HTERT RPE-1 (cell line): ENCODE data around the gene TFPI2.
"Not testable (repeated sequence)": the region's sequence is repeated elsewhere in the genome, so short reads cannot be mapped to it uniquely, and the experiment has no call there.

Source experiments
- in situ Hi-C: fragments of 300-500 bp; cut with MboI; formaldehyde crosslinking; loops from 4 replicates; pipeline ENCODE4 v1.14.3; 2020; ENCODE audit warnings: low sequenced_read_pairs

TFPI2 gene, protein sequence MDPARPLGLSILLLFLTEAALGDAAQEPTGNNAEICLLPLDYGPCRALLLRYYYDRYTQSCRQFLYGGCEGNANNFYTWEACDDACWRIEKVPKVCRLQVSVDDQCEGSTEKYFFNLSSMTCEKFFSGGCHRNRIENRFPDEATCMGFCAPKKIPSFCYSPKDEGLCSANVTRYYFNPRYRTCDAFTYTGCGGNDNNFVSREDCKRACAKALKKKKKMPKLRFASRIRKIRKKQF

DNA sequence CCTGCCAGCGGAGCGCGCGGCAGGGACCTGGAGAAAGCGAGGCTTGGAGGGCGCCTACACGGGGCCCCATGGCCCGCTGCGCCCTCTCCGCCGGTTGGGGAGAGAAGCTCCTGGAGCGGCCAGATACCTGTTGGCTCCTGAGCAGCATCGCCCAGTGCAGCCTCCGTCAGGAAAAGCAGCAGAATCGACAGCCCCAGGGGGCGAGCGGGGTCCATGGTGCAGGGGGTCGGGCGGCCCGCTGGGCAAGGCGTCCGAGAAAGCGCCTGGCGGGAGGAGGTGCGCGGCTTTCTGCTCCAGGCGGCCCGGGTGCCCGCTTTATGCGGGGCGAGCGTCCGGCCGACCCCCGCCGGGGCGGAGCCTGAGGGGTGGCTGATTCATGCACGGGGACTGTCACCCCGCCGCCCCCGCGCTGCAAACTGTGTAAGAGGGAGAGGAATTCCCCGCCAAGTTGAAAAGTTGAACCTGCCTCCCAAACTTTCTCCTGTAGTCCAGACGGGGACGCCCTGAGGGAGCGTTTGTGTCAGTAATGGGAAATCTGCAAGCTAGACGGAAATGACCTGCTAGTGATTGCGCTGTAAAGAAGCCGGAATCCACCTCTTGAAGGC is at the start of gene TFPI2:
Gene TFPI2, minus strand, starts transcription at position 290 of the 605 bp plus-strand sequence. Its CDS starts 75 bp downstream, at position 215.
- in situ Hi-C loops: no loop called here

DNA sequence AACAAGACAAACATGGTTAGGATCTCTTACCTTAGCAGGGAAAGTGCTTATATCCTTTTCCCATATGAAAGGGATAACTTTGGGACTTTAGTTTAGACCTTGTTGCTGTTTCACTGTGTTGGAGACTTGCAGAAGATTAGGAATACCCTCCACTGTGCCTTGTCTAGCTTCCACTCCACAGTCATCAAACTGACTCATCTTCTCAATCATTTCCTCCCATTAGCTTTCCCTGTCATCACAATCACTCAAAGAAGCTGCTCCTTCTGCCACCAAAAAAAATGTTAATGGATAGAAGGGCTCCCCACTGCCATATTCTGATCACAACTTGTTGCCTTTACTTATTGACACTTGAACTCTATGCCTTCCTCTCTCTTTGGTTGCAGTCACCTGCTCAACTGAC is 47.7 kb upstream of the TFPI2 start:
- in situ Hi-C loops: no loop called here

DNA sequence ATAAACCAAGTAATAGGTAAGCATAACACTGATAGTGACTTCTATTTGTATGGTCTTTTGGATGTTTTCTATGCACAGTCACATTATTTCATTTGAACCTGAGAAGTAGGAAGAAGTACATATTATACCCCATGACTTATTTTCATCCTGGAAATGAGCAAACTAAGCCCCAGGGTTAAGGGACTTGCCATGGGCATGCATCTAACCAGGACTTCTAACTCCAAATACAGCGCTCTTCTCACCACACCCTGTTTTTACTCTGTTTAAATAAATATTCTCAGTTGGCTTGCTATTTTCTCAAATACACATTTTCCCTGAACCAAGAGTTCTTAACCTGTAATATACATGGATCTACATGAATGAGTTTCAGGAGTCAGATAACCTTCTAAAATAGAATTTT is 47.3 kb upstream of the TFPI2 start:
- in situ Hi-C loops: no loop called here

GRCh38 chr7:93935102-93935501 is 44.5 kb upstream of the TFPI2 start:
- in situ Hi-C loops: no loop called here

DNA sequence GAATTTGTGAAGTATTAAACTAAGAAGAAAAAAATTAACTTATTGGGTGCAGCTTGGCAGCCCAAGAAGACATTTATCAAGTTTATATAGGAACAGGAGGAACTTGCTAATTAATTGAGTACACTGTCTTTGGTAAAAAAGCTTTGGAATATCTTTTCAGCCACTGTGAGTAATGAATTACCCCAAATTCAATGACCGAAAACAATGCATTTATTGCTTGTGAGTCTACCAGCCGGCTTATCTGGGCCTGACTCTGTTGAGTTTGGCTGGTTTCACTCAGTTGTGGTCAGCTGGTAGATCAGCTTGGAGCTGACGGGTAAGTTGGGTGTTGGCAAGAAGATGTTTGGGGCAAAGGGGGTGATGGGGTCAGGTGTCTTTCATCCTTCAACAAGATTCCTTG is 42.6 kb upstream of the TFPI2 start:
- in situ Hi-C loops: no loop called here

DNA sequence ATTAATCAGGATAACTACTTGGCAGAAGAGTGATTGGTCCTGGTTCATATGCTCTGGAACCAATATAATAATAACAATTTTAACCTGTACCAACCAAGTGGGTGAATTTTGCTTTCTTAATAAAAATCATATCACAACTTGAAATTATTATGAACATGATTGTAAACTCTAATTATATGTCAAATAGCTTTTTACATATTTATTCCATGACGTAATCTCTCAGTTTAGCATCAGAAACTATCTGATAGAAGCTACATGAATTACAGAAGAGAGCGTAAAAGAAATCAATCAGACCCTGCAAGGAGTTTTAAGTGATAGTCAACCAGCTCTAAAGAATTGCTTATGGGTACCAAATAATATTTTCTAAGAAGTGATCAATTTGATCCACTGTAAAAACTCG is 41.1 kb upstream of the TFPI2 start:
- in situ Hi-C loops: no loop called here

DNA sequence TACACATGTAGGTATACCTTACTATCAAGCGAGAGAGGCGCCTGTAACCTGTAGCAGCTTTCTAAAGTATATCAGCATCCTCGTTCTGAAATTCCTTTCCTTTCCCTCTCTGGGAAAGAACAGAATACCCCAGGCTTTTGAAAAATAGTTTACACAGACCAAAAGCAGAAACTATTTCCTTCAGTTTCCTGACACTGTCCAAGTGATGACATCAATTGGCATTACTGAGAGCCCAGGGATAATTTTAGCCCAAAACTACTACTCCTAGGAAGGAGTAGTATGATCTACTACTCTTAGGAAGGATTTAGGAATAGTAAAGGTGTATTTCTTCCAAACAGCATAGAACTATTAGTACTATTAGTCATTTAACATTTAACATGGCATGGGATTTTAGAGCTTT is 37.0 kb upstream of the TFPI2 start:
- in situ Hi-C loops: no loop called here

DNA sequence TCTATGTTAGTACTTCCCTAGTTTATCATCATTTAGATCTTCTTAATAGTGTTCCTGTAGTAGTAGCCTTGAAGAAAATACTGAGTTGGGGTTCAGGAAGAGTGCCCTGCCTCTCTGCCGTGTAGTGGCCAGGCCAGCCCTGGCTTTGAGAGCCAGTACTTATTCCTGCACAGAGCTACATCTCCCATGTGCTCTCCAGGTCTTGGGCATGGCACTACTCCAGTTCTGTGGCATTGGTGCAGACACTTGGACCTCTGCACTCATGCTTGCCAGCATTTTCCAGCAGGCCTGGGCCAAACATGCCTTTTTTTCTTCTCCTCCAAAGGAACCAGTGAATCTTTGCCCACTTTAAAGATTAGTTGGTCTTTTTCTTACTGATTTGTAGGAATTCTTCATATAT is 36.2 kb upstream of the TFPI2 start:
- in situ Hi-C loops: no loop called here

DNA sequence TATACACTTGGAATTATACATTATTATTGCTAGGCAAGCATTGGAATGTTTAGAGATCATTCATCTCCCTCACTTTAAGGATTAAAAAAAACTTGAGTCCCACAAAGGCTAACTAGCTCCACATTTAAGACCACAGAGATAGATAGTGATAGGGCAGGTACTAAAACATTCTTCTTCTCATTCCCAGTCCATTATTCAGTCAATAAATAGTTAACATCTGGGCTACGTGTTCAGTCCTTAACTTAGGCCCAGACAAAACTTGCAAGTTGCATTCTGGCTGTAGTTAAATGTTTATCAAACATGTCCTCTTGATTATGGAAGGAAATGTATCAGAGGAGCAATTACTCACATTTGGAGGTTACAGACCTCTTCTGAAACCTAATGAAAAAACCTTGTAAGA is 33.4 kb upstream of the TFPI2 start:
- in situ Hi-C loops: no loop called here

DNA sequence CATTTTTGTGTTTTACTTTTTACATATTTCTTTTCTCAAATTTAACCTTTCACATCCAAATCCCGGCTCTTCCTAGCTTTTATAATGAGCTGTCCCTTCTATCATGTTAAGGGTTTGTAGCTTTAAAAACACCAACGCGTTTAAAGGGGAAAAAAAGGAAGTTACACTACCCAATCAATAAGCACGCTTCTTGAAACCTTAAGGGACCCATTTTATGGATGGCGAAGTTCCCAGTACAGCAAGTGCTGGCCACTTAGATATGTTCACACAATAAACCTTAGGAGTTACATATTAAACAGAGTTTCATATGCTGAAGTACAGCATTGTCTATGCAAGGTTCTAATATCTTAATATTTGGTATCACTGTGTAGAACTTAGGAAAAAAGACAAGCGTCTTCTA is 32.7 kb upstream of the TFPI2 start:
- in situ Hi-C loops: no loop called here

DNA sequence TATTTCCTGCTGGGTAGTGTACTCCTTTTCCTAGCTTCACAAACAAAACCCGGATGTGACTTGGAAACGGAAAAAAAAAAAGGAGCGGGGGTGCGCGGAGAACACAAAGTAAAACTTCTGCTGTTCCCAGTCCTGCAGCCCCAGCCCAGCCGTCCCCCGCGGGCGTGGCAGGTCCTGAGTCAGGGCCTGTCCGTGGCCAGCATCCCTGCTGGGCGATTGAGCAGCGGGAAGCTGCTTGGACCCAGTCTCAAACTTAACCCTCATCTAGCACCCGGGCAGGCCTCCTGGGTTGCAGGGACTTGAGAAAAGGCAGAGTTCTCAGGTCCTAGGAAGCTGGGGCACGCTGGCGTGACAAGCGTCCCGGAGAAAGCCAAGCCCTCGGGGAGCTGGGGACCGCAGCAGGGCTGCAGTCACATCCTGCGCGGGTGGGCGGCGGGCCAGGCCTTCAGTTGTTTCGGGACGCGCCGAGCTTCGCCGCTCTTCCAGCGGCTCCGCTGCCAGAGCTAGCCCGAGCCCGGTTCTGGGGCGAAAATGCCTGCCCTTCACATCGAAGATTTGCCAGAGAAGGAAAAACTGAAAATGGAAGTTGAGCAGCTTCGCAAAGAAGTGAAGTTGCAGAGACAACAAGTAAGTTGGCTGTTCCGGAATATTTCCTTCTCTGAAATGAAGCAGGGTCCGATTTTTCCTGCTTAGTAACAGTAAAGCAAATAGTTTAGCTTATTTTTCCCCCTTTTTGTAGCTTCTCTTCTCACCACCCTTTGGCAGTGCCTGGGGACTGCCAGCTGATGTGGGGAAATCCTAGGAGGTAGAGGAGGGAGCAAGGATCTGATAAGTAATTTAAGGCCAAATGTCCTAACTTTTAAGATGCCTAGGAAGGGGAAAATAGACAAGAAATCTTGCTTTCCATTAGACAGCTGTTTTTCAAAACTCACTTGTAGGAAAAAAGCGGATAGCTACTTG is 31.3 kb upstream of the TFPI2 start, which contains the start of gene GNG11:
Gene GNG11, plus strand, starts transcription at position 129 of the 960 bp plus-strand sequence. Its CDS starts 403 bp downstream, at position 532.
- in situ Hi-C loops: no loop called here

DNA sequence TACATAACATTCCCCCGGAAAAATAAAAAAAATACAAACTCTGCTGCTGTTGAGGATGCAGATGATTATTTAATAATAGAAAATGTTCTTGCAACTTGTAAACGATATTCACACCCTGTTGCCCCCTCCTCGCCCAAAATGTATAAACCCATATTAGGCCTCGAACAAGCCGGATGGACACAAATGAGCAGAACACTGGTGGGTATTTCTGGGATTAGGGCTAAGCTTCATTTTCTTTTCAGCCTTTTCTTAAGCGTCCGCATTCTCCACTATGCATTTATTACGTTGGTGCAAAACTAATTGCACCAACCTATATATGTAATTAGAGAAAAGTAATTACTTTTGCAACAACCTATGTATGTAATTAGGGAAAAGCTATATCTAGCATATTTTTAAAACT is 30.6 kb upstream of the TFPI2 start:
- in situ Hi-C loops: no loop called here

DNA sequence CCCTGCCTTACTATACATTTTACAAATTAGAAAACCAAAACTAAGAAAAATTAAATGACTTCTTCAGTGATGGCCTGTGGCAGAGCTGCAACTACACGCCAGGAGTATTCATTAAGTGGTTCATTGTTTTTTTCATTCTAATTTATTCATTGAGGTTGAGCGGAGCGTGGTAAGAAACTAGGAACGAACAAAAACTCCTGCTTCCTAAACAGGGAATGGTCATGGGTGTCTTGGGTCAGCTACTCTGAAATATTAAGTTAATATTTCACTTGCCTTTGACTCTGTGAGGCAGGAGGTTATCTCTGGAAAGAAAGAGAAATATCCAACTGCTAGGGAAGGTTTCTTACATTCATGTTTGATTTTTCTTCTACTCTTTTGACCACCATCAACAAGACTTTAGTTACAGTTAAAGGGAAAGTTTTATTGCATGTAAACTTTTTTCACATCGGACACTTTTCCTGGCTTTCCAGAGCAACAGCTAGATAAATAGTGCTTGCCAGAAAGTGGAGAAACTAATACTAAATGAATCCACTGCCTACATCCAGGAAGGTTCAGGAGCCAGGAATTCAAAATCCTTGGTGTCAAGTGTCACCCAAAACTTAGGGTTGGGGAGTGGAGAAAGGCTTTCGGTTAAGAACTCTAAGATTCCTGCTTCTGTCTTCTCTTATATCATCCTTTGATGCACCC is 30.1 kb upstream of the TFPI2 start:
- in situ Hi-C loops: no loop called here

- in situ Hi-C loops: not testable (repeated sequence)
Observed at GRCh38 chr7:93916315-93916714, 25.8 kb upstream of the TFPI2 start.

- in situ Hi-C loops: not testable (repeated sequence)
Observed at GRCh38 chr7:93915888-93916287, 25.3 kb upstream of the TFPI2 start.

- in situ Hi-C loops: not testable (repeated sequence)
Observed at GRCh38 chr7:93915206-93915842, 24.8 kb upstream of the TFPI2 start.

DNA sequence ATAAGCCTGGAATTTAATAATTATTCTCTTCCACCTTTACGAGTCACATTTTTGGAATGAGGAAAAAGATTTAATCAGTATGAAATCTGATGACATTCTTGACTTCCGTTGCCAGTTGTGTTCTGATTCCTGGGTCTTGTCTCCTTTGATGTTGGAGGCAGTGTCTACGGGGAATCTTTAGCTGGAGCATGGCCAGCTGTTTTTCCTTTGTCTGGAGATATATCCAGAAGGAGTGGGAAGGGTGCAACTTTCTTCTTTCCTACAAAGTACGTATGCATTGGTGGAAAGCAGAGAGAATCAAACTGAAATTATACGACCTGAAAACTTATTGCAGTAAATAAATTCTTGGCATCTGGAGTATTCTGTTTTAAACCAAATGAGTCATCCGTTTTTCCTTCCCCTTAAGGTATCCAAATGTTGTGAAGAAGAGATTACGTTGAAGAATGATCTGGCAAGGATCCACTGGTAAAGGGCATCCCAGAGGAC is 24.1 kb upstream of the TFPI2 start:
- in situ Hi-C loops: no loop called here

DNA sequence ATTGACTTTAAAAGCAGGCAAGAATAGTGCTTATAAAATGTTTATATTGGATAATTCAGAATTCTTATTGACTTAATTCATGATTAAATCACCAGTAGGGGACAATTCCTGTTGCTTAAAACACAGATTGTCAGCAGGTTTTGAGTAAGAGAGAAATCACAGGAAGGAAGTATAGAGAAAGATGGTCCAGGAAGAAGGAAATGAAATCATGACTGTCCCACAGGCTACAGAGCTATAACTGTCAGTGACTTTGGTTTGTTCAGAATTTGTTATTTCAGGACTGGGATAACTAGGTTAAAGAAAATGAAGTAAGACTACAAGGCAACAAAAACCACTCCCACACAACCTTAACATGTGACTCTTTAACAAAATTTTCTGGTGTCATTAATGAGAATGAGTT is 22.6 kb upstream of the TFPI2 start:
- in situ Hi-C loops: no loop called here

GRCh38 chr7:93911661-93912060 is 21.1 kb upstream of the TFPI2 start:
- in situ Hi-C loops: not testable (repeated sequence)

GRCh38 chr7:93911242-93911641 is 20.7 kb upstream of the TFPI2 start:
- in situ Hi-C loops: not testable (repeated sequence)
